ELR (cell line): ENCODE data around the gene EIF2S1.
"Not testable (repeated sequence)": the region's sequence is repeated elsewhere in the genome, so short reads cannot be mapped to it uniquely, and the experiment has no call there.

Experiments used
- DNase-seq: peaks from one replicate; pipeline ENCODE4 v3.0.0-alpha.2; 2015; ENCODE audit warnings: low read depth

EIF2S1 gene

GRCh38 chr14:67359775-67360469 is at the start of gene EIF2S1, which contains the start of gene ATP6V1D:
EIF2S1 (plus strand) TSS chr14:67360328; CDS start chr14:67364768, 4,440 bp downstream.
ATP6V1D (minus strand) TSS chr14:67359804; CDS start chr14:67359698, 106 bp downstream.
- peak; percentile 99 for DNase-seq

- no peak for DNase-seq
Observed at GRCh38 chr14:67311868-67312267, 48.3 kb upstream of the EIF2S1 start.

GRCh38 chr14:67313153-67313552 is 47.0 kb upstream of the EIF2S1 start:
- no peak for DNase-seq

- DNase-seq, result no peak
Observed at GRCh38 chr14:67317822-67318221, 42.3 kb upstream of the EIF2S1 start.

GRCh38 chr14:67319142-67319541 is 41.0 kb upstream of the EIF2S1 start:
- DNase-seq, result no peak

- not testable (repeated sequence) for DNase-seq
Observed at GRCh38 chr14:67329666-67330065, 30.5 kb upstream of the EIF2S1 start.

GRCh38 chr14:67331368-67332125 is 28.6 kb upstream of the EIF2S1 start:
- peak; percentile 66 for DNase-seq

GRCh38 chr14:67332468-67332867 is 27.7 kb upstream of the EIF2S1 start:
- DNase-seq, result peak; percentile 58

- peak; percentile 55 for DNase-seq
Observed at GRCh38 chr14:67335781-67336180, 24.3 kb upstream of the EIF2S1 start.

GRCh38 chr14:67341231-67341630 is 18.9 kb upstream of the EIF2S1 start:
- DNase-seq, result not testable (repeated sequence)

GRCh38 chr14:67343601-67344230 is 16.4 kb upstream of the EIF2S1 start:
- peak; percentile 45 for DNase-seq

- DNase-seq, result no peak
Observed at GRCh38 chr14:67345583-67345982, 14.5 kb upstream of the EIF2S1 start.

- no peak for DNase-seq
Observed at GRCh38 chr14:67352055-67352454, 8.1 kb upstream of the EIF2S1 start.

- DNase-seq, result no peak
Observed at GRCh38 chr14:67357186-67357968, 2.8 kb upstream of the EIF2S1 start.

GRCh38 chr14:67357969-67358354 is 2.2 kb upstream of the EIF2S1 start:
- peak; percentile 52 for DNase-seq

- peak; percentile 86 for DNase-seq
Observed at GRCh38 chr14:67358924-67359774, 979 bp upstream of the EIF2S1 start.

- DNase-seq, result peak; percentile 35
Observed at GRCh38 chr14:67360470-67361206, 510 bp downstream of the EIF2S1 start.

GRCh38 chr14:67365476-67365875 is 5.3 kb downstream of the EIF2S1 start:
- no peak for DNase-seq

- DNase-seq, result peak; percentile 66
Observed at GRCh38 chr14:67370830-67371229, 10.7 kb downstream of the EIF2S1 start.
